MM.1S (cell line): Measurements from ENCODE around the gene ARGLU1.

Source experiments
- DNase-seq: peaks from one replicate; pipeline ENCODE4 v3.0.0-alpha.2; 2015
- H2AFZ ChIP-seq: fragments of 300-600 bp; sonication (generic); 2 replicates; pipeline ENCODE4 v1.6.0; 2016; ENCODE audit warnings: antibody characterized with exemption, low read length
- H3F3A ChIP-seq: fragments of 300-600 bp; sonication (generic); 2 replicates; pipeline ENCODE4 v1.6.1; 2016; ENCODE audit warnings: mild to moderate bottlenecking, antibody characterized with exemption, low read length, moderate library complexity, mixed read lengths; ENCODE audit not compliant: insufficient read depth
- H3K27ac ChIP-seq: fragments of 300-600 bp; sonication (generic); 2 replicates; pipeline ENCODE4 v1.5.1; 2016; ENCODE audit warnings: mild to moderate bottlenecking, low read length
- H3K27me3 ChIP-seq: fragments of 300-600 bp; sonication (generic); replicated peaks from 2 replicates; pipeline ENCODE4 v1.6.0; 2016; ENCODE audit warnings: low read length; ENCODE audit not compliant: insufficient read depth
- H3K36me3 ChIP-seq: fragments of 300-600 bp; sonication (generic); replicated peaks from 2 replicates; pipeline ENCODE4 v1.6.1; 2016; ENCODE audit warnings: mild to moderate bottlenecking, low read length, mixed read lengths; ENCODE audit not compliant: insufficient read depth
- H3K4me1 ChIP-seq: fragments of 300-600 bp; sonication (generic); 2 replicates; pipeline ENCODE4 v1.6.1; 2016; ENCODE audit warnings: low read length, mixed read lengths
- H3K4me2 ChIP-seq: fragments of 300-600 bp; sonication (generic); 2 replicates; pipeline ENCODE4 v1.6.0; 2016; ENCODE audit warnings: low read depth, low read length
- H3K4me3 ChIP-seq: fragments of 300-600 bp; sonication (generic); 2 replicates; pipeline ENCODE4 v1.5.1; 2016; ENCODE audit warnings: low read length, mixed read lengths
- H3K79me2 ChIP-seq: fragments of 300-600 bp; sonication (generic); 2 replicates; pipeline ENCODE4 v1.6.1; 2016; ENCODE audit warnings: mixed run types, low read length, mixed read lengths
- H3K9ac ChIP-seq: fragments of 300-600 bp; sonication (generic); 2 replicates; pipeline ENCODE4 v1.6.1; 2016; ENCODE audit warnings: low read length, mixed read lengths
- H3K9me2 ChIP-seq: fragments of 300-600 bp; sonication (generic); replicated peaks from 2 replicates; pipeline ENCODE4 v1.6.1; 2016; ENCODE audit warnings: mild to moderate bottlenecking, low read length, mixed read lengths; ENCODE audit not compliant: insufficient read depth
- H3K9me3 ChIP-seq: fragments of 300-600 bp; sonication (generic); replicated peaks from 2 replicates; pipeline ENCODE4 v1.6.1; 2016; ENCODE audit warnings: mild to moderate bottlenecking, low read length, mixed read lengths; ENCODE audit not compliant: insufficient read depth
- H4K20me1 ChIP-seq: fragments of 300-600 bp; sonication (generic); 2 replicates; pipeline ENCODE4 v1.6.1; 2016; ENCODE audit warnings: mild to moderate bottlenecking, low read length, moderate library complexity, mixed read lengths; ENCODE audit not compliant: insufficient read depth
- CTCF ChIP-seq: fragments of 300-600 bp; sonication (generic); IDR thresholded peaks from 2 replicates; pipeline ENCODE4 v1.5.1; 2016; ENCODE audit warnings: antibody characterized with exemption, low read length, mixed read lengths
- EZH2 ChIP-seq: fragments of 300-600 bp; sonication (generic); optimal IDR thresholded peaks from 2 replicates; pipeline ENCODE3; 2017; ENCODE audit warnings: low read depth, mild to moderate bottlenecking, antibody characterized with exemption, low read length, mixed read lengths
- EZH2phosphoT487 ChIP-seq: fragments of 300-600 bp; sonication (generic); IDR thresholded peaks from 2 replicates; pipeline ENCODE4 v1.6.1; 2018; ENCODE audit warnings: antibody characterized with exemption, low read length

The ARGLU1 gene

GRCh38 chr13:106567474-106568298 lies at the start of gene ARGLU1:
Gene ARGLU1 (minus strand): TSS chr13:106568137. CDS start chr13:106567919, 218 bp downstream.
- peak; percentile 95 for DNase-seq
- Histone ChIP-seq H3K9ac (peak within 1 kb of the TSS; percentile 98), H2AFZ (peak within 1 kb of the TSS; percentile 86), H4K20me1 (peaks cover 42% of the 10 kb centered on the region), H3K9me2 (no peaks in the 10 kb centered on the region), H3K4me2 (peak within 1 kb of the TSS; percentile 90), H3K4me3 (peak within 1 kb of the TSS; percentile 98), H3K36me3 (no peaks in the 10 kb centered on the region), H3K27ac (peak within 1 kb of the TSS; percentile 93), H3K9me3 (no peaks in the 10 kb centered on the region), H3K27me3 (no peaks in the 10 kb centered on the region), H3K79me2 (peaks cover 53% of the 10 kb centered on the region), H3K4me1 (peaks cover 26% of the 10 kb centered on the region), H3F3A (peaks cover 10% of the 10 kb centered on the region; the same call in 1 of the 2 replicates)
- TF ChIP-seq CTCF (no peak), EZH2 (no peak), EZH2phosphoT487 (no peak)

GRCh38 chr13:106617561-106617960 lies 49.6 kb upstream of the ARGLU1 start:
- Histone ChIP-seq H3K9me3 (no peaks in the 10 kb centered on the region), H3K4me2 (no peak overlapping the region), H2AFZ (no peak overlapping the region), H3K36me3 (no peaks in the 10 kb centered on the region), H3K9me2 (no peaks in the 10 kb centered on the region), H3K27ac (no peak overlapping the region), H3K79me2 (no peaks in the 10 kb centered on the region), H3K27me3 (no peaks in the 10 kb centered on the region), H3F3A (no peaks in the 10 kb centered on the region), H4K20me1 (no peaks in the 10 kb centered on the region), H3K4me1 (no peaks in the 10 kb centered on the region), H3K9ac (no peak overlapping the region), H3K4me3 (no peak overlapping the region)
- TF ChIP-seq CTCF: no peak
- TF ChIP-seq EZH2phosphoT487: no peak
- TF ChIP-seq EZH2: no peak
- DNase-seq: no peak

GRCh38 chr13:106616729-106617128 lies 48.8 kb upstream of the ARGLU1 start:
- no peaks in the 10 kb centered on the region for H3K79me2 ChIP-seq
- no peak overlapping the region for H3K4me3 ChIP-seq
- H2AFZ ChIP-seq: no peak overlapping the region
- no peaks in the 10 kb centered on the region for H4K20me1 ChIP-seq
- H3K27me3 ChIP-seq: no peaks in the 10 kb centered on the region
- H3K36me3 ChIP-seq: no peaks in the 10 kb centered on the region
- no peaks in the 10 kb centered on the region for H3K9me2 ChIP-seq
- no peak for DNase-seq
- no peak overlapping the region for H3K4me2 ChIP-seq
- H3K9me3 ChIP-seq: no peaks in the 10 kb centered on the region
- H3K27ac ChIP-seq: no peak overlapping the region
- H3K9ac ChIP-seq: no peak overlapping the region
- TF ChIP-seq EZH2 (no peak), EZH2phosphoT487 (no peak), CTCF (no peak)
- H3K4me1 ChIP-seq: no peaks in the 10 kb centered on the region
- H3F3A ChIP-seq: no peaks in the 10 kb centered on the region
